NB4 (cell line): ENCODE data around the gene IPP.
"Not testable (repeated sequence)": the region's sequence is repeated elsewhere in the genome, so short reads cannot be mapped to it uniquely, and the experiment has no call there.

ENCODE experiments used
- TF ChIP-seq, protein P1 (sequence below): IDR thresholded peaks from one replicate; pipeline ENCODE4 v1.5.1; 2012; ENCODE audit warnings: low read depth, low read length
- TF ChIP-seq, protein P2 (sequence below): IDR thresholded peaks from 2 replicates; pipeline ENCODE4 v1.6.1; 2011; ENCODE audit warnings: low read depth, low read length

DNA sequence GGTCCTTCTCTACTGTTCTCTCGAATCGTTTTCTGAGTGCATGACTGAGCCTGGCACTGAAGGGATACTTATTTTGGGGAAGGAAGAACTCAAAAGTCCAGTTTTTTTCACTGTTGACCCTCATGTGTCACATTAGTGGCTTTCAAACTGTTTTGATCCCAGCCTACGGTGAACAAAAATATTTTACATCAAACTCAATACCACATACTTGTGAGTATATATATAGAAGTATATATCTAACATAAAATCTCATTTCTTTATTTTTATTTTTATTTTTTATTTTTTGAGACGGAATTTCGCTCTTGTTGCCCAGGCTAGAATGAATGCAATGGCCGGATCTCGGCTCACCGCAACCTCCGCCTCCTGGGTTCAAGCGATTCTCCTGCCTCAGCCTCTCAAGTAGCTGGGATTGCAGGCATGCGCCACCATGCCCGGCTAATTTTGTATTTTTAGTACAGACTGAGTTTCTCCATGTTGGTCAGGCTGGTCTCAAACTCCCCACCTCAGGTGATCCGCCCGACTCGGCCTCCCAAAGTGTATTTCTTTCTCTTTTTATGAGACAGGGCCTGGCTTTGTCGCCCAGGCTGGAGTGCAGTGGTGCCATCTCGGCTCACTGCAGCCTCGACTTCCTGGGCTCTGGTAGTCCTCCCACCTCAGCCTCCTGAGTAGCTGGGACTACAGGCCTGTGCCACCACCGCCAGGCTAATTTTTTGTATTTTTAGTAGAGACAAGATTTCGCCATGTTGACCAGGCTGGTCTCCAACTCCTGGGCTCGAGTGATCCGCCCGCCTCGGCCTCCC is 786 bp upstream of the IPP start:
- TF ChIP-seq, protein P1, sequence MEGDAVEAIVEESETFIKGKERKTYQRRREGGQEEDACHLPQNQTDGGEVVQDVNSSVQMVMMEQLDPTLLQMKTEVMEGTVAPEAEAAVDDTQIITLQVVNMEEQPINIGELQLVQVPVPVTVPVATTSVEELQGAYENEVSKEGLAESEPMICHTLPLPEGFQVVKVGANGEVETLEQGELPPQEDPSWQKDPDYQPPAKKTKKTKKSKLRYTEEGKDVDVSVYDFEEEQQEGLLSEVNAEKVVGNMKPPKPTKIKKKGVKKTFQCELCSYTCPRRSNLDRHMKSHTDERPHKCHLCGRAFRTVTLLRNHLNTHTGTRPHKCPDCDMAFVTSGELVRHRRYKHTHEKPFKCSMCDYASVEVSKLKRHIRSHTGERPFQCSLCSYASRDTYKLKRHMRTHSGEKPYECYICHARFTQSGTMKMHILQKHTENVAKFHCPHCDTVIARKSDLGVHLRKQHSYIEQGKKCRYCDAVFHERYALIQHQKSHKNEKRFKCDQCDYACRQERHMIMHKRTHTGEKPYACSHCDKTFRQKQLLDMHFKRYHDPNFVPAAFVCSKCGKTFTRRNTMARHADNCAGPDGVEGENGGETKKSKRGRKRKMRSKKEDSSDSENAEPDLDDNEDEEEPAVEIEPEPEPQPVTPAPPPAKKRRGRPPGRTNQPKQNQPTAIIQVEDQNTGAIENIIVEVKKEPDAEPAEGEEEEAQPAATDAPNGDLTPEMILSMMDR: not testable (repeated sequence)
- TF ChIP-seq, protein P2, sequence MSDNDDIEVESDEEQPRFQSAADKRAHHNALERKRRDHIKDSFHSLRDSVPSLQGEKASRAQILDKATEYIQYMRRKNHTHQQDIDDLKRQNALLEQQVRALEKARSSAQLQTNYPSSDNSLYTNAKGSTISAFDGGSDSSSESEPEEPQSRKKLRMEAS: not testable (repeated sequence)
